IPS-15b (cell line): ENCODE data around the gene MYH14.

Source experiments
- H3K27me3 ChIP-seq: one replicate; pipeline ENCODE4 v1.6.1; 2013; ENCODE audit warnings: low read length; ENCODE audit not compliant: control insufficient read depth, insufficient read depth
- H3K36me3 ChIP-seq: one replicate; pipeline ENCODE4 v1.6.1; 2013; ENCODE audit warnings: low read length; ENCODE audit not compliant: control insufficient read depth, insufficient read depth
- H3K4me1 ChIP-seq: one replicate; pipeline ENCODE4 v1.6.1; 2013; ENCODE audit warnings: mild to moderate bottlenecking, low read length; ENCODE audit not compliant: control insufficient read depth, insufficient read depth
- H3K4me3 ChIP-seq: one replicate; pipeline ENCODE4 v1.5.1; 2013; ENCODE audit warnings: low read depth, low read length
- H3K9ac ChIP-seq: one replicate; pipeline ENCODE4 v1.6.1; 2013; ENCODE audit warnings: low read depth, mild to moderate bottlenecking, low read length
- H3K9me3 ChIP-seq: one replicate; pipeline ENCODE4 v1.6.1; 2013; ENCODE audit warnings: mild to moderate bottlenecking, low read length; ENCODE audit not compliant: control insufficient read depth, insufficient read depth

MYH14 gene

GRCh38 chr19:50266041-50266440 is 62.6 kb downstream of the MYH14 start:
- Histone ChIP-seq H3K27me3 (no peaks in the 10 kb centered on the region), H3K36me3 (peaks cover 15% of the 10 kb centered on the region), H3K4me3 (no peak overlapping the region), H3K9ac (no peak overlapping the region), H3K4me1 (no peaks in the 10 kb centered on the region), H3K9me3 (no peaks in the 10 kb centered on the region)

- Histone ChIP-seq H3K4me1 (no peaks in the 10 kb centered on the region), H3K9ac (no peak overlapping the region), H3K9me3 (no peaks in the 10 kb centered on the region), H3K27me3 (no peaks in the 10 kb centered on the region), H3K4me3 (no peak overlapping the region), H3K36me3 (peaks cover 13% of the 10 kb centered on the region)
Measured at GRCh38 chr19:50266896-50267295, 63.5 kb downstream of the MYH14 start.

GRCh38 chr19:50268041-50268440 is 64.6 kb downstream of the MYH14 start:
- H3K4me3 ChIP-seq: no peak overlapping the region

GRCh38 chr19:50268501-50268900 is 65.1 kb downstream of the MYH14 start:
- Histone ChIP-seq H3K4me1 (no peaks in the 10 kb centered on the region), H3K36me3 (peaks cover 19% of the 10 kb centered on the region), H3K9me3 (no peaks in the 10 kb centered on the region), H3K4me3 (no peak overlapping the region), H3K27me3 (no peaks in the 10 kb centered on the region), H3K9ac (no peak overlapping the region)

More at GRCh38 chr19:50268041-50268440, 64.6 kb downstream of the MYH14 start:
- Histone ChIP-seq H3K9ac (no peak overlapping the region), H3K27me3 (no peaks in the 10 kb centered on the region), H3K9me3 (no peaks in the 10 kb centered on the region), H3K4me1 (no peaks in the 10 kb centered on the region), H3K36me3 (peaks cover 19% of the 10 kb centered on the region)

- H3K9ac ChIP-seq: no peak overlapping the region
- no peaks in the 10 kb centered on the region for H3K27me3 ChIP-seq
- no peaks in the 10 kb centered on the region for H3K4me1 ChIP-seq
- no peaks in the 10 kb centered on the region for H3K9me3 ChIP-seq
- no peak overlapping the region for H3K4me3 ChIP-seq
- H3K36me3 ChIP-seq: peaks cover 19% of the 10 kb centered on the region
Measured at GRCh38 chr19:50269653-50270052, 66.2 kb downstream of the MYH14 start.

- Histone ChIP-seq H3K4me1 (no peaks in the 10 kb centered on the region), H3K4me3 (no peak overlapping the region), H3K36me3 (peaks cover 27% of the 10 kb centered on the region), H3K9me3 (no peaks in the 10 kb centered on the region), H3K27me3 (no peaks in the 10 kb centered on the region), H3K9ac (no peak overlapping the region)
Measured at GRCh38 chr19:50272263-50272897, 69.0 kb downstream of the MYH14 start.

- no peaks in the 10 kb centered on the region for H3K4me1 ChIP-seq
- no peaks in the 10 kb centered on the region for H3K9me3 ChIP-seq
- H3K36me3 ChIP-seq: peaks cover 18% of the 10 kb centered on the region
- no peaks in the 10 kb centered on the region for H3K27me3 ChIP-seq
- H3K9ac ChIP-seq: no peak overlapping the region
- no peak overlapping the region for H3K4me3 ChIP-seq
Measured at GRCh38 chr19:50273821-50274220, 70.4 kb downstream of the MYH14 start.

- Histone ChIP-seq H3K4me1 (no peaks in the 10 kb centered on the region), H3K9ac (no peak overlapping the region), H3K36me3 (peaks cover 24% of the 10 kb centered on the region), H3K4me3 (no peak overlapping the region), H3K27me3 (no peaks in the 10 kb centered on the region), H3K9me3 (no peaks in the 10 kb centered on the region)
Measured at GRCh38 chr19:50275577-50276368, 72.4 kb downstream of the MYH14 start.

- no peak overlapping the region for H3K9ac ChIP-seq
- no peaks in the 10 kb centered on the region for H3K27me3 ChIP-seq
- no peaks in the 10 kb centered on the region for H3K4me1 ChIP-seq
- peaks cover 25% of the 10 kb centered on the region for H3K36me3 ChIP-seq
- no peaks in the 10 kb centered on the region for H3K9me3 ChIP-seq
- no peak overlapping the region for H3K4me3 ChIP-seq
Measured at GRCh38 chr19:50276370-50277063, 73.1 kb downstream of the MYH14 start.

GRCh38 chr19:50277966-50278580 is 74.7 kb downstream of the MYH14 start:
- H3K9me3 ChIP-seq: no peaks in the 10 kb centered on the region
- H3K27me3 ChIP-seq: no peaks in the 10 kb centered on the region
- H3K36me3 ChIP-seq: peaks cover 23% of the 10 kb centered on the region
- H3K4me1 ChIP-seq: no peaks in the 10 kb centered on the region
- H3K4me3 ChIP-seq: no peak overlapping the region
- H3K9ac ChIP-seq: no peak overlapping the region

GRCh38 chr19:50280074-50280473 is 76.7 kb downstream of the MYH14 start:
- Histone ChIP-seq H3K4me3 (no peak overlapping the region), H3K4me1 (no peaks in the 10 kb centered on the region), H3K27me3 (no peaks in the 10 kb centered on the region), H3K36me3 (peaks cover 23% of the 10 kb centered on the region), H3K9me3 (no peaks in the 10 kb centered on the region), H3K9ac (no peak overlapping the region)
